Gastroesophageal sphincter (tissue), 3 donors: Measurements from ENCODE around the gene EPHA5.

Experiments
- CTCF ChIP-seq, 4 experiments: fragments of 200-600 bp in 2 of 4; fragments of 450-650 bp in 2 of 4; sonication (generic) in 1 of 4; IDR thresholded peaks; one replicate each; pipeline ENCODE4 v1.5.1; 2017 to 2019; ENCODE audit warnings: antibody characterized with exemption in 4 of 4, mild to moderate bottlenecking in 2 of 4, moderate library complexity in 2 of 4
- POLR2AphosphoS5 ChIP-seq: sonication (generic); formaldehyde crosslinking; IDR thresholded peaks from one replicate; pipeline ENCODE4 v1.6.1; 2017; ENCODE audit warnings: antibody characterized with exemption

DNA sequence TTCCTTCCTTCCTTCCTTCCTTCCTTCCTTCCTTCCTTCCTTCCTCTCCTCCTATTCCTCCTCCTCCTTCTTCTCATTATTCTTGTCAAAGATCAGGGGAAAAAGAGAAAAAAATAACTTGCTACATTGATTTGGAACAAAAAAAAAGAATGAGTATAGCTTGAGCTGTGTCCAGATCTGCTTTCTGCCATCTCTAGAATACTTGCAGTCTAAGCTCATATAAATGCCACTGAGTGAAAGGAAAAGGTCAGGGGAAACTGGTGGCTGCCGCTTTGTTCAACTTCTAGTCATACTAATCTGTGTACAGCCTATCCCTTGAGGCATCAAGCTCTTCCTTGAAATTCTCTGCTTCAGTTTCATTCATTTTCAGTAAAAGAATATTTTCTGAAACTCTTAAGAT lies 28.3 kb upstream of the EPHA5 start:
- TF ChIP-seq CTCF (IDR thresholded peaks at IDR 0.05) (no peak), POLR2AphosphoS5 (no peak)
